ENCODE data around the gene FAF2. TPM values are rescaled to one million over a fixed set of nuclear protein-coding genes. Genes with fewer than 3 reads are reported as not detected.
"Not testable (repeated sequence)": the region's sequence is repeated elsewhere in the genome, so short reads cannot be mapped to it uniquely, and the experiment has no call there.

The FAF2 gene
- total RNA-seq (2014; rRNA removed; shearing (Covaris generic)): 27.2 and 32.1 TPM in 2 replicates

GRCh38 chr5:176447978-176448608, at the start of gene FAF2:
FAF2 (plus strand) TSS chr5:176448385; CDS start chr5:176448408, 23 bp downstream.
- peak; percentile 97 for DNase-seq (ENCODE audit: low read depth)

- no peak for DNase-seq (ENCODE audit: low read depth)
Measured at GRCh38 chr5:176400382-176401156, 47.6 kb upstream of the FAF2 start.

- DNase-seq (ENCODE audit: low read depth): no peak
Measured at GRCh38 chr5:176401281-176402205, 46.6 kb upstream of the FAF2 start.

DNA sequence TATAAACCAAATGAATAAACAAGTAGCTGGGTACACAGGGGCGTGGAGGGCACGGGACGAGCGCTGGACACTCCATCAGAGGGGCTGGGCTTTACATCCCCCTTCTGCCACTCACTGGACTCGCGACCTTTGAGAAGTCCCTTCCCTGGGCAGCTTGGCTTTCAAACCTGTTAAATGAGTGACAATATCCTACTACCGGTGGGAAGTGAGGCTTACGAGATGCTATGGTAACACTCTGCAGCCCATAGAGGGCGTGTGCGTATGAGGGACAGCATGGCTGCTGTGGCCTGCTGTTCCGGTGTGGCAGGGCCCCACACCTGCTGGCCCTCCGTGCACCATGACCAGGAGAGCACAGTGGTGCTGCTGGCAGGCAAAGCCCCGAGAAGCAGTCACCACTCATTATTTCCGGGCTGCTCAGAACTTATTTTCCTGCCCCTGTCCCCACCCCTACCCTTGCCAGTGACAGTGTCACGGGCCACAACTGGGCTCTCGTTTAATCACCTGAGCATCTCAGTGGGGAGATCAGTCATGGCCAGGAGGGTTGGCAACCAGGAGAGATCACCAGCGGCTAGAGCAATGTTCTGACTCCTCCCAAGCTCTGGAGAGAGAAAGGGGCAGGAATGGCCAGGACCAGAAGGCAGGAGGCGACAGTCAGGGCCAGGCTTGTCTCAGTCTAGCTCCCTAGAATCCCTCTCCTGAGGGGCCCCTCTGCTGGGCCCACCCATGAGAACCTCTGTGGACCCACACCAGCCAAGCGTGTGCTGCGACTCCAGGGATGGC, 42.3 kb upstream of the FAF2 start:
- no peak for DNase-seq (ENCODE audit: low read depth)

DNA sequence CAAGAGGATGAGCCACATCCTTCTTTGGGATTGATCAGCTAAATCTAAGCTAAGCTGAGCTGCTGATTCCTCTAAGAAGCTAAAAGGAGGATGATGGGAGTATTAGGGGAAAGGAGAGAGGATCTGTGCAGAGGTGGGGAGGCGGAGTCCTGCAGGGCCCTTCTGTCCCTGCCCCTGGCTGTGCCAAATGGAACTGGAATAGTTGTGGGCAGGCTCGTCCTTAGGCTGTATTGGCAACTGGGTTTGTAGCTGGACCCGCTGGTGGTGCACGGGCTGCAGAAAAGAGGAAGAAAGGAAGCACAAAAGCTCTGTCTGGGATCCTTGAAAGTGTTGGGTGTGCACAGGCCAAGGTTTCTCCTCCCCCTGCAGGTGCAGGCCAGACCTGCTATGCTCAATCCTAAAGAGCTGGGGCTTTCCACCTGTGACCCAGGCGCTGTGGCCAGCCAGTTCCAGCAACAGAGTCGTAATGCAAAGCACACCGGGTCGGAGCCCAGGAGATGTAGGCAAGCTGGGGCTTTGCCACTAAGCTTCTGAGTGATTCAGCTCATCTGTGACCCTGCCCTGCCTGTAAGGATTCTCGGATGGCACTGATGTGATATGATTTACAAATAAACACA, 41.6 kb upstream of the FAF2 start:
- no peak for DNase-seq (ENCODE audit: low read depth)

GRCh38 chr5:176407456-176408251, 40.5 kb upstream of the FAF2 start:
- DNase-seq (ENCODE audit: low read depth): no peak

GRCh38 chr5:176408252-176408573, 40.0 kb upstream of the FAF2 start:
- not testable (repeated sequence) for DNase-seq (ENCODE audit: low read depth)

- no peak for DNase-seq (ENCODE audit: low read depth)
Measured at GRCh38 chr5:176408590-176408989, 39.6 kb upstream of the FAF2 start.

GRCh38 chr5:176409765-176410164, 38.4 kb upstream of the FAF2 start:
- DNase-seq (ENCODE audit: low read depth): no peak

GRCh38 chr5:176410486-176411180, 37.6 kb upstream of the FAF2 start:
- no peak for DNase-seq (ENCODE audit: low read depth)

DNA sequence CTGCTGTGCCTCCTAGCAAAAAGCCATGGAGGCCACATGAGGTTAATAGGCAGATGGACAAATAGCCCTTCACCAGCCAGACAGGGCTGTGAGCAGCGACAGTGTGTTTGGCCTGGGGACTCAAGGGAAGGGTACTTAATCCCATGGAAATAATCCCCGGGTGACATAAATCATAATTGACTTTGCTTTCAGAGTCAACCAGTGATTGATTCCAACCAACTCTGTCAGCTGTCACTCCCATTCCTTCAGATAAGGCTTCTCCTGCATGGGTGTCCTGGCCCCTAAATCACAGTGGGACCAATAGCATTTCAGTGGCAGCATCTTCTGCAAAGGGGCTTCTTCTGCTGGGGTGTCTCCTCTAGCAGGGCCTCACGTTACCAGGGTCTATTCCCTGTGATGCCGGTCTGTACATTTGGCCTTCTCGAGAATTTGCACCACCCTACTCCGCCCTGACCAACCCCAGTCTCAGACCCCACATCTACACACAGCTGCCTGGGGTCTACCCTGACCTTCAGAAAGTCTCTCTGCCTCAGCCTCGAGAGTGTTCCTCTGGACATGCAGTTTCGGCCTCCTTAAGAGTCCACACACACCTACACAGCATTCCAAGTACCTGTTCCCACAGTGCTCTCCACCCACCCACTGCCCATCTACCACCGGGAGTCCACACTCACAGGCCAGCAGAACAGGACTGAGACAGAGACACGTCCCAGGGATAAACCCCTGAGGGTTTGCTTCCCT, 35.5 kb upstream of the FAF2 start:
- DNase-seq (ENCODE audit: low read depth): no peak

DNA sequence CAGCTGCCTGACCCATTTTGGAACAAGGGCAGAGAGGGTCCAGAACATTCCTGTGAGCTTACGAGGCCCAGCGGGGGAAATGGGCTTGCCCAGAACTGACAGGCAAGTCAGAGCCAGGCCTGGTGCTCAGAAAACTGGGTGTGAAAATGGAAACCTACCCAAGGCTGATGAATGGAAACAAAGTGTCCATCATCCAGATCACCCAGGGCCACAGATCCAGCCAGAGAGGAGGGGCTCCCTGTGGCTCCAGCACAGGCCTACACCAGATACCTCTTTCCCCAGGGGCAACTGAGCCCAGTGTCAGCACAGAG, 35.0 kb upstream of the FAF2 start:
- DNase-seq (ENCODE audit: low read depth): no peak

DNA sequence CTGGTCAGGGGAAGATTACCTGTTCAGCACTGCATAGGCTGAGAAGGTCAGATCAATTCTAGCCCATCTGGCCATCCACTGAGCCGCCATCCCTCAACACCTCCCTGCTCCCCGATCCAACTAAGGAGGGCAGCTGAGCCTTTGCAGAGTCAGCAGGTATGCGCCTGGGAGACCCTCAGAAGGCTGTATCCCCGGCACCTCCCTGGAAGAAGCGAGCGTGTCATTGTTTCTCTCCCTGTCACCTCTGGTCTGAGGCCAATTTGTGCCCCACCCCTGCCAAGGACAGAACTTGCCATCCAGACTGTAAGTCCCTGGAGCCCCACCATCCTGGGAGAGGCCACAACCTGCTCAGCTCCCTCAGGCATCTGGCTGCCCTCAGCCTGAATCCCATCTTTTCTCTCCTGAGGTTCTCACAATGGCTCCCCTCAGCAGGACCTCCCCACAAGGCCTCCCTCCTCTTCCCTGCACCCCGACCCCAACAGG, 34.4 kb upstream of the FAF2 start:
- DNase-seq (ENCODE audit: low read depth): no peak

GRCh38 chr5:176414704-176415103, 33.5 kb upstream of the FAF2 start:
- no peak for DNase-seq (ENCODE audit: low read depth)

GRCh38 chr5:176415240-176415951, 32.8 kb upstream of the FAF2 start:
- DNase-seq (ENCODE audit: low read depth): peak; percentile 12

DNA sequence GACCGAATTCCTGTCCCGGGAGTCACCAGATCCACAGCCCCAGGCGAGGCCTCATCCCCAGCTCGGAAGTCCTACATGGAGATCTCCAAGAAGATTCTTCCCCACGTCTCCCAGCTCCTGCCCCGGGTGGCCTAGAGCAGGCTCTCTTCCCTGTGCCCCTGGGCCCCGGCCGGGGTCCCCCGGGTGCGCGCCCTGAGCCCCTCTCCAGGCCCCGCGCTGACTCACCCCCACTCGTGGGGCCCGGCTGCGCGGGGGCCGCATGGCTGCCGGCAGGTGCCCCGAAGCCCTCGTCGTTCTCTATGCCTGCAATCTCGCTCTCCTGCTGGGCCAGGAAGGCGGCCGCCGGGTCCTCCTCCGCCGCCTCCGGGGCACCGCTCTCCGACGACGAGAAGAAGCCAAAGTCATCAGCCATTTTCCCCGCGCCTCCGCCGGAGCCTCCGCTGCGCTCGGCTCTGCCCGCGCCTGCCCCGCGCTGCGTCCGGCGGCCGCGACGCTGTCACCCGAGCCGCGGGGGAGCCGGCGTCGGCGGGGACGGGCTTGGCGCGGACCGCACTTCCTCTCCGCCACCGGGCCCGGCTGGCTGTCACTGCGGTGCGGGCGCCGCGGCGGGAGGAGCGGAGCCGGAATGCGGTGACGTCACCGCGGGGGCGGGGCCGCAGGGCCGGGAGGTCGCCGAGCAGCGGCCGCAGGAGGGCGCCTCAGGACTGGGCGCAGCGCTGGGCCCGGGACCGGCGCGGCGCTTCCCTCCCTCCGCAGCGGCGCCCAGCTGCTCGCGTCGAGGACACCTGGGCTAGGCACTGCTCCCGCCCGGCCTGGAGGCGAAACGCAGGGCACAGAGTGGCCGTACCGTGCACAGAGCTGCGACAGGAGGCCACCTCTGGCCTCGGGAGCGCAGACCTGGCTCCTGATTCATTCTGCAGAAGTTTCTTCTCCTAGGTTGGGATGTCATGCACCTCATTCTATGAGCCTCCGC, 31.9 kb upstream of the FAF2 start, which contains the start of gene CLTB:
Gene CLTB (minus strand): TSS at position 588 of the 973 bp plus-strand sequence. CDS start 176 bp downstream, at position 412.
- DNase-seq (ENCODE audit: low read depth): peak; percentile 80

DNA sequence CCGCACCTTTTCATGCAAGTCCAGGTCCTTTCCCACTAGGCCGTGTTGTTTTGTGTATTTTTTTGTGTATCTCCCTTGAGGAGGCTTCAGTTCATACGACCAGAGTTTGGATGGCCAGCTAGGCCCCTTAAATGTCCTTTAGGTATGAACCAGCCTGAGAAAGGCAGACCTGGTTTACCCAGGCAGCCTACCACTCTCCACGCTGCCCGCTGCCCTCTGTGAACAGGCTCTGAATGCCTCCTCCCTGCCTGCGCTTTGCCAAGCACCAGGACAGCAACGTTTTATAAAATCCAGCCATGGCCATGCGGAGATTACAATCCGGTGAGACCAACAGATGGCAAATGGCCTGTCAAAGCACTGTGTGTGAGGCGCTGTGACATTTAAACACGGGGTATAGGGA, 31.2 kb upstream of the FAF2 start:
- no peak for DNase-seq (ENCODE audit: low read depth)

Measured in RPMI7951 (cell line).